Measurements from ENCODE around the gene CYP27A1.

The CYP27A1 gene

GRCh38 chr2:218805627-218806026 is 23.7 kb downstream of the CYP27A1 start:
- H3K4me3 Mint-ChIP-seq = no peak overlapping the region
- no peak for DNase-seq (ENCODE audit: low spot score in 2 of 2)
- peaks cover 6% of the 10 kb centered on the region for H3K9me3 Mint-ChIP-seq
- peaks cover 6% of the 10 kb centered on the region for H3K4me1 Mint-ChIP-seq
- H3K36me3 Mint-ChIP-seq (ENCODE audit: insufficient read depth) = no peaks in the 10 kb centered on the region
- H3K27ac Mint-ChIP-seq (ENCODE audit: low read depth) = no peak overlapping the region
- no peak for ATAC-seq (replicated peaks; ENCODE audit: extremely low read depth, poor library complexity, severe bottlenecking)
- peaks cover 34% of the 10 kb centered on the region for H3K27me3 Mint-ChIP-seq

GRCh38 chr2:218806346-218806978 is 24.5 kb downstream of the CYP27A1 start:
- peaks cover 42% of the 10 kb centered on the region for H3K27me3 Mint-ChIP-seq
- no peaks in the 10 kb centered on the region for H3K36me3 Mint-ChIP-seq (ENCODE audit: insufficient read depth)
- no peak overlapping the region for H3K4me3 Mint-ChIP-seq
- peaks cover 6% of the 10 kb centered on the region for H3K9me3 Mint-ChIP-seq
- H3K27ac Mint-ChIP-seq (ENCODE audit: low read depth) = no peak overlapping the region
- ATAC-seq (replicated peaks; ENCODE audit: extremely low read depth, poor library complexity, severe bottlenecking) (no peak), DNase-seq (ENCODE audit: low spot score in 2 of 2) (no peak)
- H3K4me1 Mint-ChIP-seq = peaks cover 6% of the 10 kb centered on the region

- H3K9me3 Mint-ChIP-seq = peaks cover 6% of the 10 kb centered on the region
- H3K27ac Mint-ChIP-seq (ENCODE audit: low read depth) = no peak overlapping the region
- ATAC-seq (replicated peaks; ENCODE audit: extremely low read depth, poor library complexity, severe bottlenecking) = no peak
- peaks cover 54% of the 10 kb centered on the region for H3K27me3 Mint-ChIP-seq
- no peak overlapping the region for H3K4me3 Mint-ChIP-seq
- no peaks in the 10 kb centered on the region for H3K4me1 Mint-ChIP-seq
- no peaks in the 10 kb centered on the region for H3K36me3 Mint-ChIP-seq (ENCODE audit: insufficient read depth)
- DNase-seq (ENCODE audit: low spot score in 2 of 2) = no peak
Observed at GRCh38 chr2:218807626-218808025, 25.7 kb downstream of the CYP27A1 start.

GRCh38 chr2:218809515-218809914 is 27.6 kb downstream of the CYP27A1 start:
- H3K36me3 Mint-ChIP-seq (ENCODE audit: insufficient read depth) = no peaks in the 10 kb centered on the region
- DNase-seq (ENCODE audit: low spot score in 2 of 2) (no peak), ATAC-seq (replicated peaks; ENCODE audit: extremely low read depth, poor library complexity, severe bottlenecking) (no peak)
- H3K9me3 Mint-ChIP-seq = peaks cover 6% of the 10 kb centered on the region
- H3K27me3 Mint-ChIP-seq = peaks cover 71% of the 10 kb centered on the region
- no peak overlapping the region for H3K4me3 Mint-ChIP-seq
- H3K4me1 Mint-ChIP-seq = no peaks in the 10 kb centered on the region
- H3K27ac Mint-ChIP-seq (ENCODE audit: low read depth) = no peak overlapping the region

GRCh38 chr2:218810256-218810655 is 28.3 kb downstream of the CYP27A1 start:
- no peak for DNase-seq (ENCODE audit: low spot score in 2 of 2)
- H3K4me1 Mint-ChIP-seq = no peaks in the 10 kb centered on the region
- no peak for ATAC-seq (replicated peaks; ENCODE audit: extremely low read depth, poor library complexity, severe bottlenecking)
- H3K27me3 Mint-ChIP-seq = peaks cover 71% of the 10 kb centered on the region
- no peaks in the 10 kb centered on the region for H3K36me3 Mint-ChIP-seq (ENCODE audit: insufficient read depth)
- peaks cover 1% of the 10 kb centered on the region for H3K9me3 Mint-ChIP-seq
- H3K4me3 Mint-ChIP-seq = no peak overlapping the region
- H3K27ac Mint-ChIP-seq (ENCODE audit: low read depth) = no peak overlapping the region

- H3K4me3 Mint-ChIP-seq = no peak overlapping the region
- H3K4me1 Mint-ChIP-seq = no peaks in the 10 kb centered on the region
- peaks cover 67% of the 10 kb centered on the region for H3K27me3 Mint-ChIP-seq
- no peaks in the 10 kb centered on the region for H3K36me3 Mint-ChIP-seq (ENCODE audit: insufficient read depth)
- ATAC-seq (replicated peaks; ENCODE audit: extremely low read depth, poor library complexity, severe bottlenecking) (no peak), DNase-seq (ENCODE audit: low spot score in 2 of 2) (no peak)
- H3K9me3 Mint-ChIP-seq = no peaks in the 10 kb centered on the region
- H3K27ac Mint-ChIP-seq (ENCODE audit: low read depth) = no peak overlapping the region
Observed at GRCh38 chr2:218811382-218811781, 29.4 kb downstream of the CYP27A1 start.

GRCh38 chr2:218812096-218812815 is 30.3 kb downstream of the CYP27A1 start:
- Mint-ChIP-seq H3K36me3 (ENCODE audit: insufficient read depth) (no peaks in the 10 kb centered on the region), H3K27ac (ENCODE audit: low read depth) (no peak overlapping the region), H3K4me3 (no peak overlapping the region), H3K27me3 (peaks cover 70% of the 10 kb centered on the region), H3K4me1 (no peaks in the 10 kb centered on the region), H3K9me3 (no peaks in the 10 kb centered on the region)
- ATAC-seq (replicated peaks; ENCODE audit: extremely low read depth, poor library complexity, severe bottlenecking) = no peak
- no peak for DNase-seq (ENCODE audit: low spot score in 2 of 2)

GRCh38 chr2:218812861-218813260 is 30.9 kb downstream of the CYP27A1 start:
- ATAC-seq (replicated peaks; ENCODE audit: extremely low read depth, poor library complexity, severe bottlenecking) = no peak
- Mint-ChIP-seq H3K27ac (ENCODE audit: low read depth) (no peak overlapping the region), H3K4me3 (no peak overlapping the region), H3K36me3 (ENCODE audit: insufficient read depth) (no peaks in the 10 kb centered on the region), H3K9me3 (no peaks in the 10 kb centered on the region), H3K27me3 (peaks cover 74% of the 10 kb centered on the region), H3K4me1 (no peaks in the 10 kb centered on the region)
- DNase-seq (ENCODE audit: low spot score in 2 of 2) = no peak

- Mint-ChIP-seq H3K4me3 (no peak overlapping the region), H3K27me3 (peaks cover 71% of the 10 kb centered on the region)
Observed at GRCh38 chr2:218813771-218814460, 32.0 kb downstream of the CYP27A1 start.

GRCh38 chr2:218814540-218815243 is 32.7 kb downstream of the CYP27A1 start:
- Mint-ChIP-seq H3K4me3 (no peak overlapping the region), H3K36me3 (ENCODE audit: insufficient read depth) (no peaks in the 10 kb centered on the region), H3K4me1 (no peaks in the 10 kb centered on the region), H3K27ac (ENCODE audit: low read depth) (no peak overlapping the region), H3K27me3 (peaks cover 63% of the 10 kb centered on the region), H3K9me3 (no peaks in the 10 kb centered on the region)
- ATAC-seq (replicated peaks; ENCODE audit: extremely low read depth, poor library complexity, severe bottlenecking) = no peak
- no peak for DNase-seq (ENCODE audit: low spot score in 2 of 2)

More at GRCh38 chr2:218813771-218814460, 32.0 kb downstream of the CYP27A1 start:
- H3K27ac Mint-ChIP-seq (ENCODE audit: low read depth) = no peak overlapping the region
- H3K9me3 Mint-ChIP-seq = no peaks in the 10 kb centered on the region
- no peaks in the 10 kb centered on the region for H3K4me1 Mint-ChIP-seq
- ATAC-seq (replicated peaks; ENCODE audit: extremely low read depth, poor library complexity, severe bottlenecking) (no peak), DNase-seq (ENCODE audit: low spot score in 2 of 2) (no peak)
- H3K36me3 Mint-ChIP-seq (ENCODE audit: insufficient read depth) = no peaks in the 10 kb centered on the region

- Mint-ChIP-seq H3K27me3 (peaks cover 64% of the 10 kb centered on the region), H3K4me1 (no peaks in the 10 kb centered on the region), H3K9me3 (no peaks in the 10 kb centered on the region), H3K27ac (ENCODE audit: low read depth) (no peak overlapping the region), H3K4me3 (no peak overlapping the region), H3K36me3 (ENCODE audit: insufficient read depth) (peaks cover 2% of the 10 kb centered on the region)
- ATAC-seq (replicated peaks; ENCODE audit: extremely low read depth, poor library complexity, severe bottlenecking) (no peak), DNase-seq (ENCODE audit: low spot score in 2 of 2) (no peak)
Observed at GRCh38 chr2:218815244-218815637, 33.3 kb downstream of the CYP27A1 start.

- Mint-ChIP-seq H3K4me3 (no peak overlapping the region), H3K27ac (ENCODE audit: low read depth) (no peak overlapping the region), H3K9me3 (no peaks in the 10 kb centered on the region), H3K27me3 (peaks cover 68% of the 10 kb centered on the region), H3K36me3 (ENCODE audit: insufficient read depth) (peaks cover 2% of the 10 kb centered on the region), H3K4me1 (no peaks in the 10 kb centered on the region)
- no peak for DNase-seq (ENCODE audit: low spot score in 2 of 2)
- no peak for ATAC-seq (replicated peaks; ENCODE audit: extremely low read depth, poor library complexity, severe bottlenecking)
Observed at GRCh38 chr2:218815649-218816048, 33.7 kb downstream of the CYP27A1 start.
